ENCODE measurements around the gene SPAG16. TPM values are rescaled to one million over a fixed set of nuclear protein-coding genes. Genes with fewer than 3 reads are reported as not detected.

Gene SPAG16
- polyA plus RNA-seq, 2 of the 4 experiments (the other 2 are of a cell fraction) = 19.1 to 27.6 TPM

- H3K4me2 ChIP-seq = no peak overlapping the region
- POLR2A ChIA-PET = no interaction called here
- H3K4me1 ChIP-seq = no peaks in the 10 kb centered on the region
- H3K9me3 ChIP-seq = no peaks in the 10 kb centered on the region
- ATAC-seq (no peak), DNase-seq (ENCODE audit: low read depth in 1 of 2, low spot score in 1 of 2) (no peak), FAIRE-seq (no peak)
- 7% methylated on average over 3 of the region's 3 CpGs for WGBS (ENCODE audit: missing lambda C conversion rate)
- CTCF ChIA-PET = interaction anchor here (0.6 kb wide), 1 partner anchor 29 kb away, joined by 5 read pairs; no protein-coding TSS in a partner anchor
- H3K4me3 ChIP-seq = no peak overlapping the region
- H3K27ac ChIP-seq = no peak overlapping the region
- TF ChIP-seq EHF (CRISPR knock-in tag; IDR thresholded peaks at IDR 0.05) = no peak
- TF ChIP-seq EHMT2 (IDR thresholded peaks at IDR 0.05; ENCODE audit: low read depth) = no peak
- no peak for TF ChIP-seq MAZ (IDR thresholded peaks at IDR 0.05; ENCODE audit: borderline replicate concordance, low read depth, low read length)
- TF ChIP-seq BHLHE40 (IDR thresholded peaks at IDR 0.05; ENCODE audit: low read depth, low read length) = no peak
- TF ChIP-seq NPAS2 (CRISPR knock-in tag; IDR thresholded peaks at IDR 0.05; ENCODE audit: borderline replicate concordance) = no peak
- TF ChIP-seq NR3C1 (IDR thresholded peaks at IDR 0.05) = no peak
- TF ChIP-seq TP53 (CRISPR knock-in tag; IDR thresholded peaks at IDR 0.05) = no peak
- TF ChIP-seq FOSB (CRISPR knock-in tag; IDR thresholded peaks at IDR 0.05) = no peak
- no peak for TF ChIP-seq ESRRA (IDR thresholded peaks at IDR 0.05; ENCODE audit: borderline replicate concordance, low read length)
- TF ChIP-seq CBX2 (IDR thresholded peaks at IDR 0.05; ENCODE audit: borderline replicate concordance, low read depth) = no peak
- no peak for TF ChIP-seq ZFP36 (IDR thresholded peaks at IDR 0.05; ENCODE audit: borderline replicate concordance, partially characterized antibody)
- TF ChIP-seq HEYL (CRISPR knock-in tag; IDR thresholded peaks at IDR 0.05) = no peak
- TF ChIP-seq PBX3 (IDR thresholded peaks at IDR 0.05) = no peak
- no peak for TF ChIP-seq FOXS1 (CRISPR knock-in tag; IDR thresholded peaks at IDR 0.05)
- TF ChIP-seq CTCF (IDR thresholded peaks at IDR 0.05) = no peak
- TF ChIP-seq JUNB (IDR thresholded peaks at IDR 0.05) = no peak
- no peak for TF ChIP-seq JUN (IDR thresholded peaks at IDR 0.05)
- TF ChIP-seq RAD21 (conservative IDR thresholded peaks at IDR 0.05 in 1 of 2, IDR thresholded peaks at IDR 0.05 in 1 of 2) = no peak
- TF ChIP-seq ZC3H11A (IDR thresholded peaks at IDR 0.05) = no peak
- no peak for TF ChIP-seq RARB (CRISPR knock-in tag; IDR thresholded peaks at IDR 0.05)
Observed at GRCh38 chr2:214286011-214286410, 1001.7 kb downstream of the SPAG16 start.

- no peak for FAIRE-seq
Observed at GRCh38 chr2:214293593-214293992, 1009.3 kb downstream of the SPAG16 start.

More at GRCh38 chr2:214293593-214293992, 1009.3 kb downstream of the SPAG16 start:
- Histone ChIP-seq H3K9me3 (no peaks in the 10 kb centered on the region; the same call in 2 of the 3 replicates), H3K4me2 (no peak overlapping the region), H3K27ac (no peak overlapping the region), H3K4me1 (no peaks in the 10 kb centered on the region), H3K4me3 (no peak overlapping the region)
- ATAC-seq = no peak
- POLR2A ChIA-PET = no interaction called here
- CTCF ChIA-PET = interaction anchor here (0.9 kb wide), 1 partner anchor 13 kb away, joined by 4 read pairs; no protein-coding TSS in a partner anchor
- TF ChIP-seq POLR2AphosphoS2 (conservative IDR thresholded peaks at IDR 0.05; ENCODE audit: low read length) (no peak), PHF8 (IDR thresholded peaks at IDR 0.05; ENCODE audit: borderline replicate concordance, low read depth) (no peak), CHD4 (IDR thresholded peaks at IDR 0.05; ENCODE audit: borderline replicate concordance) (no peak), CHD2 (IDR thresholded peaks at IDR 0.05; ENCODE audit: low read length, partially characterized antibody) (no peak), HDAC2 (IDR thresholded peaks at IDR 0.05) (no peak), HOXB13 (CRISPR knock-in tag; IDR thresholded peaks at IDR 0.05; ENCODE audit: low read depth) (no peak), HES2 (IDR thresholded peaks at IDR 0.05) (no peak), CEBPB (IDR thresholded peaks at IDR 0.05) (no peak), EP300 (IDR thresholded peaks at IDR 0.05) (no peak), RCOR1 (IDR thresholded peaks at IDR 0.05; ENCODE audit: low read depth, low read length) (no peak), MAFK (IDR thresholded peaks at IDR 0.05; ENCODE audit: partially characterized antibody) (no peak), TP53 (CRISPR knock-in tag; IDR thresholded peaks at IDR 0.05) (no peak)
- DNase-seq (ENCODE audit: low read depth in 1 of 2, low spot score in 1 of 2) = no peak

Data from A549 (cell line).